ENCODE data around the gene SYNE1. TPM values are rescaled to one million over a fixed set of nuclear protein-coding genes. Genes with fewer than 3 reads are reported as not detected.
A peak's percentile ranks its signal among the peaks of the same experiment; 100 is the strongest.

Gene SYNE1
- total RNA-seq, 4 donors from 2014 or later: 120 to 163 (median 137) TPM

GRCh38 chr6:152386131-152386530, 251.0 kb downstream of the SYNE1 start:
- H3K27me3 ChIP-seq: no peaks in the 10 kb centered on the region
- WGBS, 2 donors: 68 to 77% methylated on average over 2 of the region's 2 CpGs
- no peaks in the 10 kb centered on the region for H3K36me3 ChIP-seq
- no peaks in the 10 kb centered on the region for H3K9me3 ChIP-seq
- no peak overlapping the region for H3K27ac ChIP-seq
- TF ChIP-seq POLR2A (IDR thresholded peaks at IDR 0.05): no peak
- TF ChIP-seq, protein P1, sequence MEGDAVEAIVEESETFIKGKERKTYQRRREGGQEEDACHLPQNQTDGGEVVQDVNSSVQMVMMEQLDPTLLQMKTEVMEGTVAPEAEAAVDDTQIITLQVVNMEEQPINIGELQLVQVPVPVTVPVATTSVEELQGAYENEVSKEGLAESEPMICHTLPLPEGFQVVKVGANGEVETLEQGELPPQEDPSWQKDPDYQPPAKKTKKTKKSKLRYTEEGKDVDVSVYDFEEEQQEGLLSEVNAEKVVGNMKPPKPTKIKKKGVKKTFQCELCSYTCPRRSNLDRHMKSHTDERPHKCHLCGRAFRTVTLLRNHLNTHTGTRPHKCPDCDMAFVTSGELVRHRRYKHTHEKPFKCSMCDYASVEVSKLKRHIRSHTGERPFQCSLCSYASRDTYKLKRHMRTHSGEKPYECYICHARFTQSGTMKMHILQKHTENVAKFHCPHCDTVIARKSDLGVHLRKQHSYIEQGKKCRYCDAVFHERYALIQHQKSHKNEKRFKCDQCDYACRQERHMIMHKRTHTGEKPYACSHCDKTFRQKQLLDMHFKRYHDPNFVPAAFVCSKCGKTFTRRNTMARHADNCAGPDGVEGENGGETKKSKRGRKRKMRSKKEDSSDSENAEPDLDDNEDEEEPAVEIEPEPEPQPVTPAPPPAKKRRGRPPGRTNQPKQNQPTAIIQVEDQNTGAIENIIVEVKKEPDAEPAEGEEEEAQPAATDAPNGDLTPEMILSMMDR (IDR thresholded peaks at IDR 0.05): no peak
- TF ChIP-seq EP300 (IDR thresholded peaks at IDR 0.05): no peak
- no peak overlapping the region for H3K4me3 ChIP-seq
- DNase-seq (ENCODE audit: low spot score in 2 of 2): no peak
- peaks cover 0 to 7% (median 0%) of the 10 kb centered on the region in 4 donors for H3K4me1 ChIP-seq

- DNase-seq (ENCODE audit: low spot score in 2 of 2): peak; percentile 37 to 75
- 14 to 23% methylated on average over 17 of the region's 17 CpGs for WGBS, 2 donors
- TF ChIP-seq, protein P1 (IDR thresholded peaks at IDR 0.05): peak in 1 of 5 experiments; percentile 9
- TF ChIP-seq EP300 (IDR thresholded peaks at IDR 0.05) (peak in 1 of 2 donors; percentile 87), POLR2A (IDR thresholded peaks at IDR 0.05) (peak; percentile 11 to 44)
- Histone ChIP-seq H3K4me3 (peak overlapping the region; percentile 29 to 62 (median 42)), H3K4me1 (peaks cover 0 to 27% (median 2%) of the 10 kb centered on the region in 4 donors), H3K27me3 (no peaks in the 10 kb centered on the region), H3K36me3 (peaks cover 0 to 2% (median 0%) of the 10 kb centered on the region in 3 donors), H3K9me3 (no peaks in the 10 kb centered on the region), H3K27ac (peak overlapping the region; percentile 79 to 97 (median 90))
Observed at GRCh38 chr6:152380993-152381898, 255.9 kb downstream of the SYNE1 start.

GRCh38 chr6:152380351-152380767, 256.8 kb downstream of the SYNE1 start:
- Histone ChIP-seq H3K4me1 (peaks cover 0 to 27% (median 2%) of the 10 kb centered on the region in 4 donors), H3K36me3 (peaks cover 0 to 10% (median 0%) of the 10 kb centered on the region in 3 donors), H3K27me3 (no peaks in the 10 kb centered on the region), H3K4me3 (peak overlapping the region; percentile 29 to 62 (median 42)), H3K9me3 (no peaks in the 10 kb centered on the region), H3K27ac (peak overlapping the region; percentile 79 to 97 (median 90))
- WGBS, 2 donors: 9 to 17% methylated on average over 5 of the region's 5 CpGs
- TF ChIP-seq POLR2A (IDR thresholded peaks at IDR 0.05): no peak
- TF ChIP-seq EP300 (IDR thresholded peaks at IDR 0.05): peak in 1 of 2 donors; percentile 43
- TF ChIP-seq, protein P1 (IDR thresholded peaks at IDR 0.05): no peak
- peak in 1 of 2 donors; percentile 13 for DNase-seq (ENCODE audit: low spot score in 2 of 2)

DNA sequence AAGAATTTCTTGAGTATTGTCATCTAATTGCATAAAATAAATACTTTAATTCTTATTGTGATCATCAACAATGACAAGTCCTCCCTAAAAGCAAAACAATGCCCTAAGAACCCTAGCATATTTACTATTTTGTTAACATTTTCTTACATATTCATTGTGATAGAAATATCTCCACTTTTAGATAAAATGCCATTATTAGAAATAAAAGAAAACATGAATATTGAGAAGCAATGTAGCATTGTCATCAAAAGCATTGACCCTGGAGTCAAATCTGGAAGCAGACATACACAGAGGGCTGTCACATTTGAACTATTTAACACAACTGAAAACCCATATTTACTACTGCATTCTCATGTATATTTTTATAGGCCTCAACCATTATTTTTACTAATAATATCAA, 257.7 kb downstream of the SYNE1 start:
- no peak for TF ChIP-seq EP300 (IDR thresholded peaks at IDR 0.05)
- TF ChIP-seq POLR2A (IDR thresholded peaks at IDR 0.05): no peak
- TF ChIP-seq, protein P1 (IDR thresholded peaks at IDR 0.05): no peak
- Histone ChIP-seq H3K4me3 (peak overlapping the region in 2 of 4 donors; percentile 54 to 62), H3K36me3 (peaks cover 0 to 18% (median 0%) of the 10 kb centered on the region in 3 donors), H3K27ac (peak overlapping the region; percentile 79 to 97 (median 90)), H3K9me3 (no peaks in the 10 kb centered on the region), H3K4me1 (peaks cover 0 to 27% (median 2%) of the 10 kb centered on the region in 4 donors), H3K27me3 (no peaks in the 10 kb centered on the region)
- DNase-seq (ENCODE audit: low spot score in 2 of 2): no peak

DNA sequence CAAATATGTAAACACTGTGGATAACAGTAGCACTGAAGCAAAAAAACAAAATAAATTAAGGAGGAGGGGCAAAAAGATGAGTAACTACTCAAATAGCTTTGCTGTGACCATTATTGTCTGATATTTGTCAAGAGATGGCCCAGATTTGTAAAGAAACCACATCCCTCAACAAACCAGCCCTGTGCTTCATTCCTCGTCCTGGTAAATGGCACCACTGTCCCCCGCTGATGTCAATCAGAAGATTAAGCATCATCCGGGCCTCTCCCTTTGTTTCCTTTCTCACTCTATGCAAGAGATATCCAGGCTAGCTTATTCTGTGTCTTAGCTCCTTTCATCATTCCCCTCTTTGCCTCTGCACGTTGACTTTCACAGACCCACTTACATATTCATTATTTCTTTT, 259.0 kb downstream of the SYNE1 start:
- WGBS, 2 donors: 35 to 43% methylated on average over 4 of the region's 4 CpGs
- peak overlapping the region in 2 of 4 donors; percentile 93 to 97 for H3K27ac ChIP-seq

More for the DNA sequence above, 259.0 kb downstream of the SYNE1 start:
- Histone ChIP-seq H3K4me3 (peak overlapping the region in 1 of 4 donors; percentile 0), H3K27me3 (no peaks in the 10 kb centered on the region), H3K4me1 (peaks cover 0 to 27% (median 2%) of the 10 kb centered on the region in 4 donors), H3K9me3 (no peaks in the 10 kb centered on the region), H3K36me3 (peaks cover 0 to 24% (median 0%) of the 10 kb centered on the region in 3 donors)
- no peak for DNase-seq (ENCODE audit: low spot score in 2 of 2)
- TF ChIP-seq, protein P1 (IDR thresholded peaks at IDR 0.05): no peak
- TF ChIP-seq POLR2A (IDR thresholded peaks at IDR 0.05) (no peak), EP300 (IDR thresholded peaks at IDR 0.05) (no peak)
